Endothelial cell (in vitro differentiated cells): ENCODE data around the gene FAM24B. TPM values are rescaled to one million over a fixed set of nuclear protein-coding genes. Genes with fewer than 3 reads are reported as not detected.
"Not testable (repeated sequence)": the region's sequence is repeated elsewhere in the genome, so short reads cannot be mapped to it uniquely, and the experiment has no call there.

ENCODE experiments used
- DNase-seq: peaks from one replicate; pipeline ENCODE4 v3.0.0; 2021; ENCODE audit warnings: low spot score
- H3K27ac Mint-ChIP-seq: one replicate; pipeline ENCODE4 v1.8.0; 2021; ENCODE audit warnings: mixed read lengths, inconsistent platforms; ENCODE audit not compliant: unreplicated experiment
- H3K27me3 Mint-ChIP-seq: one replicate; pipeline ENCODE4 v1.8.0; 2021; ENCODE audit warnings: mild to moderate bottlenecking, moderate library complexity, mixed read lengths, inconsistent platforms; ENCODE audit not compliant: unreplicated experiment
- H3K36me3 Mint-ChIP-seq: one replicate; pipeline ENCODE4 v1.8.0; 2021; ENCODE audit warnings: mild to moderate bottlenecking, low read depth, mixed read lengths, inconsistent platforms; ENCODE audit not compliant: unreplicated experiment
- H3K4me1 Mint-ChIP-seq: one replicate; pipeline ENCODE4 v1.8.0; 2021; ENCODE audit warnings: mild to moderate bottlenecking, mixed read lengths, inconsistent platforms; ENCODE audit not compliant: unreplicated experiment
- H3K4me3 Mint-ChIP-seq: one replicate; pipeline ENCODE4 v1.8.0; 2021; ENCODE audit warnings: mild to moderate bottlenecking, mixed read lengths, inconsistent platforms; ENCODE audit not compliant: unreplicated experiment
- H3K9me3 Mint-ChIP-seq: one replicate; pipeline ENCODE4 v1.8.0; 2021; ENCODE audit warnings: mixed read lengths, inconsistent platforms; ENCODE audit not compliant: unreplicated experiment
- total RNA-seq: library from RNA; stranded (reverse); fragmentation: NEBNext Ultra II Directional; extraction: Animal tissue kit (Norgen Biotek cat#: 25700); gene quantifications from one replicate; pipeline ENCODE4 v1.2.1, GENCODE V29; 2021; ENCODE audit not compliant: unreplicated experiment
- TF ChIP-seq, protein P1 (sequence below): fragments of 200-600 bp; sonication (generic); IDR thresholded peaks from one replicate; pipeline ENCODE4 v1.5.0; 2021; ENCODE audit warnings: antibody characterized with exemption; ENCODE audit not compliant: unreplicated experiment

The FAM24B gene
- total RNA-seq, 1 donor from 2014 or later = 2.7 TPM

DNA sequence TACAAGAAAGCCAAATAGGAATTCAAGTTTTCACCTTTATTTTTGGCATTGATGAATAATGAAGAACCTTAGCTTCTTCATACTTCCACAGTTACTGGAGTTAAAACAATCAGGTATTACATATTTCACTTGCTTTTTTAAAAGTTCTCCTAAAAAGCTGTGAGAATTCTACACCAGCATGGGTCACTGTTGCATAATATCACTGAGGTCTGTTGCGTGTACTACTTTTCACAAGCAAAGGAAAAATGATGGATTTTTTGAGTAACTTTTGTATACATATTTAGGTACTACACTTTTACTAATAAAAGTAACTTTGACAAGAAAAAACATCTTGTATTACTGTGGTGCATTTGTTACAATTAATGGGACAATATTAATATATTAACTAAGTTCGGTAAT, 15.2 kb downstream of the FAM24B start:
- TF ChIP-seq, protein P1, sequence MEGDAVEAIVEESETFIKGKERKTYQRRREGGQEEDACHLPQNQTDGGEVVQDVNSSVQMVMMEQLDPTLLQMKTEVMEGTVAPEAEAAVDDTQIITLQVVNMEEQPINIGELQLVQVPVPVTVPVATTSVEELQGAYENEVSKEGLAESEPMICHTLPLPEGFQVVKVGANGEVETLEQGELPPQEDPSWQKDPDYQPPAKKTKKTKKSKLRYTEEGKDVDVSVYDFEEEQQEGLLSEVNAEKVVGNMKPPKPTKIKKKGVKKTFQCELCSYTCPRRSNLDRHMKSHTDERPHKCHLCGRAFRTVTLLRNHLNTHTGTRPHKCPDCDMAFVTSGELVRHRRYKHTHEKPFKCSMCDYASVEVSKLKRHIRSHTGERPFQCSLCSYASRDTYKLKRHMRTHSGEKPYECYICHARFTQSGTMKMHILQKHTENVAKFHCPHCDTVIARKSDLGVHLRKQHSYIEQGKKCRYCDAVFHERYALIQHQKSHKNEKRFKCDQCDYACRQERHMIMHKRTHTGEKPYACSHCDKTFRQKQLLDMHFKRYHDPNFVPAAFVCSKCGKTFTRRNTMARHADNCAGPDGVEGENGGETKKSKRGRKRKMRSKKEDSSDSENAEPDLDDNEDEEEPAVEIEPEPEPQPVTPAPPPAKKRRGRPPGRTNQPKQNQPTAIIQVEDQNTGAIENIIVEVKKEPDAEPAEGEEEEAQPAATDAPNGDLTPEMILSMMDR = no peak
- Mint-ChIP-seq H3K27ac (no peak overlapping the region), H3K9me3 (peaks cover 4% of the 10 kb centered on the region), H3K4me1 (peaks cover 4% of the 10 kb centered on the region), H3K4me3 (no peak overlapping the region), H3K36me3 (peaks cover 6% of the 10 kb centered on the region), H3K27me3 (no peaks in the 10 kb centered on the region)
- DNase-seq = no peak

DNA sequence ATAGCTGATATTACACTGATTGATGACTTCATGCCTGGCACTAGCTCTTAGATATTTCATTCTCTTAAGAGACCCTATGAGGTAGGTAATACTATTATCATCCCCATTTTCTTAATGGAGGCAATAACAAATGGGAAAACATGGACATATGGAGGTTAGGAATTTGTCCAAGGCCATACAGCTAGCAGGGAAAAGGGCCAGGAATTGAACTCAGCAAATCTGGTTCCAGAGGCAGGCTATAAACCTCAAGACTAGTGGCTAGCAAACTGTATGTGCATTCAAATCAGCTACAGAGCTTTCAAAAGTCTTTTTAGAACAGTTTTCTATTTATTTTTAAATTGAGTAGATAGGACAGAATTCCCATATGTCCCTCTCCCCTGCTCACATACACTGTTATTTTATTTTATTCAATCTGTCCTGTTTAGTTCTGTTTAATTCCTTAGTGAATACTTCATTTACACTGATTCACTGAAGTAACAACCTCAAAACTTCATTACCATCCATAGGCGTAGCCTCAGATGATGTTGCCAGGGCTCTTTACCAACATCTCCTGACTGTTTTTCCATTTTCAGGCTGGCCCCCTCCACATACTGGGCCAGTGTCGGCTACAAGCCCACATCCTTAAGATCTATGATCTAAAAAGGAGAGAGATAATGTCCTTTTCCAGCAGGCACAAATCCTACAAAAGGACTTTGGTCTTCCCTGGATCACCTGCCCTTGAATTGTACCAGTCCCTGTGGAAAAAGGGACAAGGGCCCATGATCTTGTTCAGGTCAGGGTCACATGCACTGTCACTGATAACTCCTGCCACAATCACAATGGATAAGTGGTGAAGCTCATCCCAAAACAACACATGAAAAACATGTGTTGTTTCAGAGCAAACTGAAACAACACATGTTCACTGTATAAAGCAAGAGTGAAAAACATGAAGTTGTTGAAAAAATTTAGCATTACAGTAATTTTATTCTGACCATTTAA, 15.9 kb downstream of the FAM24B start:
- TF ChIP-seq, protein P1 = no peak
- no peak for DNase-seq

DNA sequence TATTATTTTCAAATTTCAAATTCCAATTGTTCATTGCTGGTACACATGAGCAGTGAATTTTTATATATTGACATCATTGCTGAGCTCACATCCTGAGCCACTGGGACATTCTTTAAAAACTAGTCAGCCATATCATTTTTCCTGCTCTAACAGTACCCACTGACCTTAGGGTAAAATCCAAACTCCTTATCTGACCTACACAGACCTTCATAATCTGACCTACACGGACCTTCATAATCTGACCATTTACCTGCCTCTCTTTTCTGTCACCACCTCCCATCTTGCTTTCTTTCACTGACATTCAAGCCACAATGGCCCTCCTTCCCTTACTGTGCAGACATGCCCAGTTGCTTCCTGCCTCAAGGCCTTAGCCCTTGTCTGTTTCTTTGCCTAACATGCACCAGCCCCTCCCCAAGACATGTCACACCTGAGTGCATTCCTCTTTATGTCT, 17.6 kb downstream of the FAM24B start:
- TF ChIP-seq, protein P1 = no peak
- H3K4me3 Mint-ChIP-seq = no peak overlapping the region
- DNase-seq = no peak
- H3K27ac Mint-ChIP-seq = peak overlapping the region; percentile 39
- peaks cover 2% of the 10 kb centered on the region for H3K9me3 Mint-ChIP-seq
- H3K4me1 Mint-ChIP-seq = peaks cover 4% of the 10 kb centered on the region
- H3K27me3 Mint-ChIP-seq = no peaks in the 10 kb centered on the region
- H3K36me3 Mint-ChIP-seq = peaks cover 2% of the 10 kb centered on the region

More for the DNA sequence above, 15.9 kb downstream of the FAM24B start:
- Mint-ChIP-seq H3K4me3 (no peak overlapping the region), H3K4me1 (peaks cover 4% of the 10 kb centered on the region), H3K27ac (no peak overlapping the region), H3K36me3 (peaks cover 6% of the 10 kb centered on the region), H3K9me3 (peaks cover 4% of the 10 kb centered on the region), H3K27me3 (no peaks in the 10 kb centered on the region)

DNA sequence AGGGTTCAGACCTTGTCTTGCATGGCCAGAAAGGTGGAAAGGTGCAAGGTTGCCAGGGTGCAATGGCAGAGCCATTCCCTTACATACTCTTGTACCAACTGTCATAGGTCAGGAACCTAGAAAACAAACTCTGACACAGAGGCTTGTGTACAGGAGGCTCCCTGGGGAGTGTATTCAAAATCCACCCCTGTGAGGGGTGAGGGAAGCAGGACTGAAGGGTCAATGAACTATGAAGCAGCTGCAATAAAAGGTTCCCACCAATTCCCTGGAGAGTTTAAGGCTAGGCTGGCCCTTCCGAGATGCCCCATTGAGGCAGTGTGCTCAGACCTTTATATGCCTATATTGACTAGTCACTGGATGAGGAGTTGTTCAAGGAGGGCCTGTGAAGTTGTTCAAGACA, 19.9 kb downstream of the FAM24B start:
- Mint-ChIP-seq H3K9me3 (no peaks in the 10 kb centered on the region), H3K4me1 (peaks cover 4% of the 10 kb centered on the region), H3K27ac (no peak overlapping the region), H3K36me3 (no peaks in the 10 kb centered on the region), H3K4me3 (no peak overlapping the region), H3K27me3 (no peaks in the 10 kb centered on the region)
- TF ChIP-seq, protein P1 = no peak
- no peak for DNase-seq

DNA sequence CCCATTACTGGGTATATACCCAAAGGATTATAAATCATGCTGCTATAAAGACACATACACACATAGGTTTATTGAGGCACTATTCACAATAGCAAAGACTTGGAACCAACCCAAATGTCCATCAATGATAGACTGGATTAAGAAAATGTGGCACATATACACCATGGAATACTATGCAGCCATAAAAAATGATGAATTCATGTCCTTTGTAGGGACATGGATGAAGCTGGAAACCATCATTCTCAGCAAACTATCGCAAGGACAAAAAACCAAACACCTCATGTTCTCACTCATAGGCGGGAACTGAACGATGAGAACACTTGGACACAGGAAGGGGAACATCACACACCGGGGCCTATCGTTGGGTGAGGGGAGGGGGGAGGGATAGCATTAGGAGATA, 21.3 kb downstream of the FAM24B start:
- not testable (repeated sequence) for DNase-seq, H3K36me3 Mint-ChIP-seq, H3K27ac Mint-ChIP-seq, H3K9me3 Mint-ChIP-seq, H3K4me1 Mint-ChIP-seq, H3K4me3 Mint-ChIP-seq, H3K27me3 Mint-ChIP-seq
